GM18868 (cell line): ENCODE measurements around the gene ADD1.

Source experiments
- ATAC-seq: cut with Tn5 transposase; IDR thresholded peaks from one replicate; pipeline ENCODE4 v1.9.1; 2021; ENCODE audit warnings: mild to moderate bottlenecking, moderate library complexity; ENCODE audit not compliant: unreplicated experiment

The ADD1 gene

GRCh38 chr4:2879026-2879425, 35.4 kb downstream of the ADD1 start:
- ATAC-seq, result no peak

- ATAC-seq, result no peak
These were observed 37.8 kb downstream of the ADD1 start for GRCh38 chr4:2881431-2881830.

- no peak for ATAC-seq
These were observed 38.7 kb downstream of the ADD1 start for GRCh38 chr4:2882341-2882740.

- no peak for ATAC-seq
These were observed 42.5 kb downstream of the ADD1 start for GRCh38 chr4:2886161-2886560.

GRCh38 chr4:2886622-2887021, 43.0 kb downstream of the ADD1 start:
- ATAC-seq, result no peak

- no peak for ATAC-seq
These were observed 43.7 kb downstream of the ADD1 start for GRCh38 chr4:2887343-2887742.

- no peak for ATAC-seq
These were observed 45.2 kb downstream of the ADD1 start for GRCh38 chr4:2888886-2889285.

- no peak for ATAC-seq
These were observed 47.6 kb downstream of the ADD1 start for GRCh38 chr4:2891294-2891693.

DNA sequence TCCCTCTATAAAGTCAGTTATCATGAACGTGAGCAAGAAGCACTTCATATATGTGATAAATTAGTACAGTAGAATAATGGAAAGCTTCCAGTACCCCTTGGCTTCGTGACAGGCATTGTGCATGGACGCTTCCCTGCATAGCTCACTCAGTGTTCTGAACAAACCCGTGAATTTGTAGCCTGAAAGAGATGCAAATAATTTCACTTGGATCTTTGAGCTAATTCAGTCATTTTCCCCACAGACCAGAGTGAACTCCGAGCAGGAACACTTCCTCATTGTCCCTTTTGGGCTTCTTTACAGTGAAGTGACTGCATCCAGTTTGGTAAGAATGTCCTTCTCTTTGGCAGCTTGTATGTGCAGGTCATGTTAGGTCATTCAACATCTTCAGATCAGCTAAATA, 50.1 kb downstream of the ADD1 start:
- no peak for ATAC-seq

DNA sequence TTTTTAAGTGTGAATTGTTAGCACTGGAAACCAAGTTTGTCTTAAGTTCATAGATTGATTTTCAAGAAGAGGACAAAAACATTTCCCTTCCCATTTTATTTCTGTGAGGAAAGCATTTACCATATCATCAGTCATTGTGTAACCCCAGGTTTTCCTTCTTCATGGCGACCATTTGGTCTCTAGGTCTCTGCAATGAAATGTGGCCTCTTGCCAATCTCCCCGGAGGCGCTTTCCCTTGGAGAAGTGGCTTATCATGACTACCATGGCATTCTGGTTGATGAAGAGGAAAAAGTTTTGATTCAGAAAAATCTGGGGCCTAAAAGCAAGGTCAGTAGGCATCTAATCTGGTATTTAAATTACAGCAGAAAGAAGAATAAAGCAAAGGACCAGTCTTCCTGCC, 54.4 kb downstream of the ADD1 start:
- no peak for ATAC-seq

DNA sequence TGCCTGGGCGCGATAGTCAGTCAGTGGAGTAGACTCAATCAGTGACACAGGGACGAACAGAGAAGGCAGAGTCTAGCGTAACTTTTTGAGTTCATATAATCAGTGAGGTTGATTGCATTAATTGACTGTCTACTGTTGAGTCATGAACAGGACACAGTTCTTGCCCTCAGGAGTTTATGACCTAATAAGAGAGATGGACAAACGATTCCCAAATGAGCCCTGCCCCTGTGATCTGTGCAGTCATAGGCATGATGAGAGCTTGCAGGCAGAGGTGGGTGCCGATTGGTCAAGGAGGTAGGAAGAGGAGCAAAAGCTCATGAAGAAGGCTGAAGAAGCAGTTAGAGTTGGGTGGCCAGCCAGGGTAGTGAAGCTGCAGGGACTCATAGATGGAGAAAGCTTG, 57.1 kb downstream of the ADD1 start:
- no peak for ATAC-seq

DNA sequence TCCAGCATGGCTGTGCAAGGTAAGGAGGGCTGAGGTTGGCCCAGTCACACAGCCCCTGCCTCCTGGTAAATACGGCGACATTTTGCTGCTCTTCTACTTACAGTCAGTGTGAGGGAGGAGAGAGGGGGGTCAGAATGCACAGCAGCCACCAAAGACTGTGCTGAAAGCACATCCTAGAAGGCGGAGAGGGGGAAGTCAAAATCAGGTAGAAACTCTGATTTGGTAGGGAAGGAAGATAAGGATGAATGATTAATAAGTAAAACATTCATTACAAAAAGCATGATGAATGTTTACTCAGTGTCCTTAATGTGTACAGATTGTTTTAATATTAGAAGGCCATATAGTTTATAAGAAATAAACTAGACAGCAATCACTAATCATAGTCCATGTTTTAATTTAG, 57.5 kb downstream of the ADD1 start:
- ATAC-seq, result no peak

DNA sequence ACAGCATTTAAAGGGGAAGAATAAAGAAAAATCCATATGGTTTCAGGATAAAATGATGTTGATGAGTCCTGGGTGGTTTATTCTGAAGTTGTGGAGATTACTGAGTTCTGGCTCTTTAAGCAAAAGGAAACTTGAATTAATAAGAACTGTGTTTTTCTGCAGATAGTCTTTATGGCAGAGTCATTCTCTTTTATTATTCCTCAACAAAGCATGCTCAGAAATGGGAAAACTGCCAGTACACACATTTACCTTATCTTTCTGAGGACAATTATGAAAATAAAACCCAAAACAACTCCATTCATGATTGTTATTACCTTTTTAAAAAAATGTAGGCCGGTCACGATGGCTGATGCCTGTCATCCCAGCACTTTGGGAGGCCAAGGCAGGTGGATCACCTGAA, 58.5 kb downstream of the ADD1 start:
- ATAC-seq, result no peak

DNA sequence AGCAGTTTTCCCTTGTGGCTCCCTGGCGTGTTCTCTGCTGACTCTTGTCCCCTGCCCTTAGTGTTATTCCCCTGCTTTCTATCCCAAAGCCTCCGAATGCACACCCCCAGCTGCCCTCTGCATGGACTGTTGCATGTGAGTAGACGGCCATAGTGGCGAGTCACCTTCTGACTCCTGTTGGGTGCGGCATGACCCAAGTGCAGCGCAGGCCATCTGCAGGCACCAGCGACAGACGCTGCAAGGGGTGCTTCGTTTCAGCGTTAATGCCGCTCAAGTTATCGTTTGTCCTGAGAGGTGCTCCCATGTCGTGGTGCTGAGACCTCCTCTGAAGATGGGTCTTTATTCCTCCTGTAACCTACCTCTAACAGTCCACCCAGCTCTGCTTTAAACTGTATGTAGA, 61.9 kb downstream of the ADD1 start:
- no peak for ATAC-seq

- ATAC-seq, result no peak
These were observed 62.6 kb downstream of the ADD1 start for GRCh38 chr4:2906218-2906617.

- ATAC-seq, result no peak
These were observed 63.6 kb downstream of the ADD1 start for GRCh38 chr4:2907226-2907625.

- no peak for ATAC-seq
These were observed 64.2 kb downstream of the ADD1 start for GRCh38 chr4:2907706-2908293.

- no peak for ATAC-seq
These were observed 65.0 kb downstream of the ADD1 start for GRCh38 chr4:2908686-2909085.

DNA sequence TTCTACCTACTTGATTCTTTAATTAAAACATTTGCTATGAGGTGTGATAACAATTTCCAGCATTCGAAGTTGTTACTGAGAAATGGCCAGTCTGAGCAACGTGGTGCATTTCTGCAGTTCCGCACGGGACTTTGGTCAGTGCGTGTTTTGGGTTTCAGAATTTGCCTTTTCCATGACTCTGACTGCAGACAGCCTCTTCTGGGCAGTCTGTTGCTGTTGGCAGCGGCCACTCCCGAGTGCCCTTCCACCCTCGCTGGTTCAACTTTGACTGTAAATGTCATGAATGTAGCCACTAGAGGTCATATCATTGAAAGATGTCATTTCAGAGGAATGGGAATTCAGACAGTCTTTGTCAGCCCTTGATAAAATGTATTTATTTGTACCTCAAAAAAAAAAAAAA, 65.9 kb downstream of the ADD1 start:
- no peak for ATAC-seq

- no peak for ATAC-seq
These were observed 66.8 kb downstream of the ADD1 start for GRCh38 chr4:2910409-2910808.

DNA sequence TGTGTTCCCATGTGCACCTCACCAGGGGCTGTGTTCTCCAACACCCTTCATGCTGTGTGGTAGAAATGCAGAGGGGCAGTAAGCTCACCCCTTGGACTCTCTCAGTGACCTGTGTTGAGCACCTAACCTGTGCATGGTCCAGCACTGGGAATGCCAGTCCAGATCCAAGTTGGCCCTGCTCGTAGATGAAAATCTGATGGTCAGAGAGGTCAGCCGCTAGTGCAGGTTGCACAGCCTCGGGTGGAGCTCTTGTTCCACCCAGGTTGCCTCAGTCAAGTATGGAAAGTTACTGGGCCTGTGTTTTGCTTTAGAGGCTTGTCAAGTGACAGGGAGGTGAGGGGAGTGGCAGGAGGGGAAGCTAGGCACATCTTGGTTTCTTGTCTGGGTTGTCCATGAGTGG, 68.2 kb downstream of the ADD1 start:
- ATAC-seq, result no peak

- no peak for ATAC-seq
These were observed 69.5 kb downstream of the ADD1 start for GRCh38 chr4:2913168-2913567.

DNA sequence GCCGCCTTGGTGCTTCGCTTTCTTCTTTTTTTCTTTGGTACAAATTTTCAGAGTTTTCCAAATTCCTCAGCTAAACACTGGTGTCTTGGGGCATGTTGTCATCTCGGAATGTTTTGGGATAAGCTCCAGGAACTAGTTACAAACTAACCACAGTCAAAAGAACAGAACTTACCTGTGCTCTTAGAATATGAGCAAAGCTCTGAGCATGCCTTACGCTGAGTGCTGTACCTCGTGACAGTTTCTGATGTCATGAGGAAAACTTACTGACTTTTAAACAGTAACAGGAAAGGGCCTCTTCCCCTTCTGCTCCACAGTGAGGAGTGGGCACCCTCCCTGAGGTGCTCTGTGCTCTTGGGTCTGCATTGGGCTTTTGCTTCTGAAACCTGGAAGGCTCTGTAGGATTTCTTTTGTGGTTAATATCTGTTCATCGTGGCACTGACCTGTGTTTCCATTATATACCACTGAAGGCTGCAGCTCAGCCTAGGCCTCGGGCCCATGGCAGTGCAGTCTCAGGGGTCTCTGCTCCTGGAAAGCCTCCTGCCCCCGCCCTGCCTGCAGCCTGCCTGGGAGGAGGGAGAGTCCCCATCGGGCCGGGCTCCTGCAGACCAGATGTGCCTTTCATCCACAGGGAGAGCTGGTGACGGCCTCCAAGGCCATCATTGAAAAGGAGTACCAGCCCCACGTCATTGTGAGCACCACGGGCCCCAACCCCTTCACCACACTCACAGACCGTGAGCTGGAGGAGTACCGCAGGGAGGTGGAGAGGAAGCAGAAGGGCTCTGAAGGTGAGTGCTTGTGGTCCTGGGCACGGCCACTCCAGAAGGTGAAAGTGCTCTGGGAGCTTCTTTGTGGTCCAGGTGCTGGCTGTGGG, 70.8 kb downstream of the ADD1 start:
- no peak for ATAC-seq
